Activated CD8-positive, alpha-beta memory T cell treated with anti-CD3 and anti-CD28 coated beads, Interleukin-2, amount 50 U/mL, for 1 hour (primary cell): Measurements from ENCODE around the gene INSYN1.
"Not testable (repeated sequence)": the region's sequence is repeated elsewhere in the genome, so short reads cannot be mapped to it uniquely, and the experiment has no call there.

ENCODE experiments used
- DNase-seq: peaks from one replicate; pipeline ENCODE4 v3.0.0-alpha.2; 2020; ENCODE audit errors: extremely low read depth

The INSYN1 gene, protein sequence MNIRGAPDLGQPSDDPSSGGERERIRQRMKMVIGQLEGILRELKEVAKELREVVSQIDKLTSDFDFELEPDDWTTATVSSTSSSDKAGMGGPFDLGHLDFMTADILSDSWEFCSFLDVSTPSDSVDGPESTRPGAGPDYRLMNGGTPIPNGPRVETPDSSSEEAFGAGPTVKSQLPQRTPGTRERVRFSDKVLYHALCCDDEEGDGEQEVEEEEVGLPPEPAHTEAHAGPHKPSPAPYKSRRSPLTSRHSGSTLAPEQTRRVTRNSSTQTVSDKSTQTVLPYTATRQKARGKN

DNA sequence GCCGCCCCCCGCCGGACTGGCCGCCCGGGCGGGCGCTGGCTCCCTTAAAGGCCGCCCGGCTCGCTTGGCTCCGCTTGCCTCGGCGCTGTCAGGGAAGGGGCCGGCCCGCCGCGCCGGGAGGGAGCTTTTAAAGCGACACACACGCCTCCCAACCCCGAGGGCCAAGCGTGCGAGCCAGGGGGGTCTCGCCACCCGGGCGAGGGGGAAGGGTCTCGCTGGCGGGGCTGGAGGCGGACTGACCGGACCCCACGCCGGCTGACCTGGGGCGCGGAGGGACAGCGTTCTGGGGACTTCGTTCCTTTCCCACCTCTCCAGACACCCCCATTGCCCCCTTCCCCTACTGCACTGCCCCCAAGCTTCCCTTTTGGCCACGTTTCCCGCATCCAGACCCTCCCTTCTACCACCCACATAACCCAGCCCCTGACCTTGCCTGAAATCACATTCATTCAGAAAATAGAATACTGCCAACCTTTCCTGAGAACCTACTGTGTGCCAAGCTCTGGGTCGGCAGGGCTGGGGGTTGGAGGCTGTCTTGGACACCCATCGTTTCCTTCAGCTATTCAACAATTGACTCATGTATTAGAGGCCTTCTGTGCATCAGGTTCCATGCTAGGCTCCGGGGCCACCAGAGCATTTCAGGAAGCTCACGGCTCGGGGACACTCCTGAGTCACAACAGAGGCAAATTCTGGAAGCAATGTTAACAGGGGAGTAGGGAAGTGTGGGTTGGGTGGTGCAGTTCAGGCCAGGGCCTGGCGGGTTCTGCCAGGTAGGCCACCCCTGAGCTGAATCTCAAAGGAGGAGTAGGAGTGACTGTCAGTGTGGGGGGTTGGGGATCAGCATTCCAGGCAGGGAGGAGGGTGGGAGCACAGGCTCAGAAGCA is at the start of gene INSYN1:
TSS of gene INSYN1 (minus strand) at position 102 of the 881 bp plus-strand sequence. CDS start 2,221 bp downstream, outside the sequence.
- DNase-seq = no peak

DNA sequence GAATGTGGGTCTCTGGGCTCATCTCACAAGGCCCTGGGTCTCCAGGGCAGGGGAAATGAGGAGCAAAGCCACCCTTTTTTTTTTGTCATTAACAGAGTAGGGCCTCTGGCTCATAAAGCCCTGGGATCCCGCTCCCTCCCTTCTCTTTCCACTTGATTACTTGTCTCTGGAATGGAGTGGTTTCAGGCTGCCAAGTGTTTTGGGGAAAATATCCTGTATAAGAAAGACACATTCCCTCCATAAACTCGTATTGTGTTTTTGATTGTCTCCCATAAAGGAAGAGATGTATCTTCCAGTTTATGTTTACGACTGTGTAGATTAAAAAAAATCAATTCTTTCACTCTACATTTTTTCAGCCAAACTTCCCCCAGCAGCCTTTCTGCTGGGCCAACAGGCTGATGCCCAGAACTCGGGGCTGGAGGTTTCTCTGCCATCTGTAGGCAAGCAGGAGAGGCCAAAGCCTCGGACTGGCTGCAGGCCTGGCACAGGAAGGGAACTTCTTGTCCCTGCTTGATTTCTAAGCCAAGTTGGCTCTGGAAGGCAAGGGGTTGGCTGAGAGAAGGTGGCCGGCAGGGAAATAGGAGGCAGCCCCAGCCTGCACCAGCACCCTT is 49.4 kb upstream of the INSYN1 start:
- no peak for DNase-seq

DNA sequence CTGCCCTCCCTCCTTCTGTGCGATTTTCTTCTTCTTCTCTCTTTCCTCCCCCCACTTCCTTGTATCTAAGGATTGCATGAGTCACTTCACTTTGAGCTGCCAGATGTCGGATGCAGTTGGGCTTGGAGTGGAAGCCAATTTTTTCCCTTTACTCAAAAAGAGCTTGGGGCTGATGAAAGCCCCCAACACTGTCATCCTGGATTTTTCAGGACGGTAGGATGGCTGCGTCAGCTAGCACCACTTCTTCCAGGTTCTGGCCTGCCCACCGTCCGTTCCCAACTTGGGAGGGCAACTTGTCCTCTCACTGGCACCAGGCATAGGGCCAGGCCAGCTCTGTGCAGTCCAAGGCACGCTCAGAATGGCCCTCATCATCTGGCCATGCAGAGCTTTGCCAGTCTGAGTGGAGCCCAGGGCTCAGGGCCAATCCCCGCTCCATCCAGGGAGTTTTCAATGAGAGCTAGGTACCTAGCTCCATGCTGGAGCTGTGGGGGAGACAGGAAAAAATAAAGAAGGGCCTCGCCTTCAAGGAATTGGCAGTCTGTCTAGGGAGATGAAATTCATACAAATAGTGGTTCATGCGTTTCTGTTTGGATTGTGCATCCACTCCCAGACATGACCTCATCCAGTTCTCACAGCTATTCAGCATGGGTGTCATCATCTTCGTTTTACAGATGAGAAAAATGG is 47.7 kb upstream of the INSYN1 start:
- DNase-seq = no peak

DNA sequence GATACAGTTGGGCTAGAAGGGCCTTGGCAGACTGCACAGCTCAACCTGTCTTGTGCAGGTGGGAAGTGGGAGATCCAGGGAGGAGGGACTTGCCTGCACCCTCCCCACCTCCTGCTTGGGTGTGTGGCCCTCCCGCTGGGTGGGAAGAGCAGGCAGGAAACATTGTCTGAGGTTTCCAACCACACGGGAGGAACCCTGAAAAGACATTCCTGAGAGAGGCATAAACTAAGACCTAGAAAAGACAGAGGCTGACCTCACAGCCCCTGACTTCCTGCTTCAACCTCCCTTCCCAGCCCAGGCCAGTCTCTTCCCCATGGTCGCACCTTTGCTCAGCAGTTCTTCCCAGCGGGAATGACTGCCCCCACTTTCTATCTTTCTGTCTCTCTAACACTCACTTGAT is 46.3 kb upstream of the INSYN1 start:
- DNase-seq = no peak

DNA sequence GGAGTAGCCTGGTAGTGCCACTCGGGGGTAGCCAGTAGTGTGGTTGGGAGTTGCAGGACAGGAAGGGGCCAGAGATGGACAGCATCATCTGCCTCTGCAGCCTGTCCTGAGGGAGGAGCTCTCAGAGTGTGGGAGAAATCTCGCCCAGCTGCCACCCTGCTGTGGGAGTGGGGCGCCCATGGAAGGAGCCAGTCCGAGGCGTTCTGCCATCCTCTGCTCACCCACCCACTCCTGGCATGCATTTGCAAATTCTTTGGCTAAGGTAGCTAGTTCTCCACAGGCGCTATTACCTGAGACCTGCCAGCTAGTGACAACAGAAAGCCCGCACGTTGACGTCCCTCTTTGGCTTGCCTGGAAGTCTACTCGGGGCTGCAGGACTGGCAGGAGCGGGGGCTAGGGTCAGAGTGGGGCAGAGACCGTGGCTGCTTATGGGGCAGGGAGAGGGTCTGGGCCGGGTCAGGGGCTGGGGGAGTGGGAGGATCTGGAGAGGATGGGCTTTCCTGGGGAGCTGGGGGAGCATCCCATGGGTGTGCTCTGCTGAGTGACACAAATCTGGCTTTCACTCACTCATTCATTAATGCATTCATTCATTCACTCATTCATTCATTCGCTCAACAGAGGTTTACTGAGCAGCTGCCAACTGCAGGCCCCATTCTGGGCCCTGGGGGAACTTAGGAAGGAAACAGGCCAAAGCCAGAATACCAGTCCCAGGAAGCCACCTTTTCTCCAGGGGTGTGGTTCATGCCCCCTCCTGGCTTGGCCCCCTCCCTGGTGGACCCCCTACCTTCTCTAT is 44.4 kb upstream of the INSYN1 start:
- no peak for DNase-seq

DNA sequence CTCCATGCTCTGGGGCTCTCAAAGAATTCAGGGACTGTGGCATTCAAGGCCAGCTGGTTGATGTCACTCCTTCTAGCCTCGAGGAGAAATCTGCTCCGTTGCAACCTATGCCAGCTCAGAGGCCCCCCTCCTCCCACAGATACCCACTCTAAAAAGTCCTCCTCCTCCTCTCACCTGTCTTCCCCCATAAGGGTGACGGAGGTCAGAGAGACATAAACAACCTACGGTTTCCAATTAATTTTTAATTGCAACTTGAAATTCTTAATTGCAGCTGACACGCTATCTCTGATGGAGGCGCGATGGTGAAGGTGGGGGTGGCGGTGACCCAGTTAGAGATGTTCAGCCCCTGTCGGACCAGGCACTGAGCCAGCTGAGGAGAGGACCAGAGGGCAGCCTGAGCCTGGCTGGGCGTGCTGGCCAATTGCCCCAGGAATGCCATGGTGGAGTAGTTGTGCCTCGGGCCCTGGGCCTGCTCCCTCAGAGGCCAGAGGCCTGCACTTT is 43.2 kb upstream of the INSYN1 start:
- DNase-seq = no peak

DNA sequence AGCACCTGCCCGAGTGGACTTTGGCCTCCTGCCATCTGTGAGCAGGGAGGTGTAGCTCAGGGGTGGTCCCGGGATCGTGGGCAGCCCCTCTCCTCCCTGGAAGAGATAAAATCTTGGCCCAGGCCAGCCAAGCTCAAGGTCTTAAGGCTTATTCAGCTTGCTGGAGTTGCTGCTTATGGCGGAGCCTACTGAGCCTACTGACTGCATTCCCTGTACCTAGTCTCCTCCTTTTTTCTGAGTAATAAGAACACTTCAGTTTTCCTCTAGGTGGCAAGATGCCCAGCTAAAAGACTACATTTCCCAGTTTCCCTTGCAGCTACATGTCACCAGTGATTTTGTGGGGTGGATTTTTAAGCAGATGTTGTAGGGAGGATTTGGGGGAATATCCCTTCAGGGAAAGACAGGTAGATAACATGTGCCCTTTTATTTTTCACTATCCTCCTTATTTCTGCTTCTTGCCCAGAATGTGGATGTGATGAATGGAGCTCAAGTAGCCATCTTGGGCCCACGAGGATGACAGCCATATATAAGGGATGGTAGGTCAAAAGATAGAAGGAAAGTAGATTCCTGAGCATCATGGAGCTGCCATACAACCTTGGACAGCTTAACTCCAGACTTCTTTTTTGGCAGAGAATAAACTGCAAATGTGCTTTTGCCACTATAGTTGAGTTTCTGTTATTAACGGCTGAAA is 41.4 kb upstream of the INSYN1 start:
- no peak for DNase-seq

DNA sequence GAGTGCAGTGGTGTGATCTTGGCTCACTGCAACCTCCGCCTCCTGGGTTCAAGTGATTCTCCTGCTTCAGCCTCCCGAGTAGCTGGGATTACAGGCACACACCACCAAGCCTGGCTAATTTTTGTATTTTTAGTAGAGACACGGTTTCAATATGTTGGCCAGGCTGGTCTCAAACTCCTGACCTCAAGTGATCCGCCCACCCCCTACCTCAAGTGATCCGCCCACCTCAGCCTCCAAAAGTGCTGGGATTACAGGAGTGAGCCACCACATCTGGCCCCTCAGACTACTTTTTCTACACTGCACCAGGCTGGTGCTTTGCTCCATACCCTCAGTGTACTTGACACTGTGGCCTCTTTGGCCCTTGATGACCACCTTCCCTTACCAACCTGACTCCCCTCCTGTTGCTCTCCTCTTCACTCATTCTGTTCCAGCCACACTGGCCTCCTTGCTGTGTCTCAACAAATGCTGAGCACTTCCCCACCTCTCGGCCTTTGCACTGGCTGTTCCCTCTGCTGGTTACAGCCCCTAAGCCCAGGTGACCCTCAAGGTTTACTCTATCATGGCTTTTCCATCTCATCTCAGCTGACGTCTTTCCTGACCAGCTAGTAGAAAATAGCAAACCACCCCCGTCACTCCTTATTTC is 39.9 kb upstream of the INSYN1 start:
- DNase-seq = not testable (repeated sequence)

DNA sequence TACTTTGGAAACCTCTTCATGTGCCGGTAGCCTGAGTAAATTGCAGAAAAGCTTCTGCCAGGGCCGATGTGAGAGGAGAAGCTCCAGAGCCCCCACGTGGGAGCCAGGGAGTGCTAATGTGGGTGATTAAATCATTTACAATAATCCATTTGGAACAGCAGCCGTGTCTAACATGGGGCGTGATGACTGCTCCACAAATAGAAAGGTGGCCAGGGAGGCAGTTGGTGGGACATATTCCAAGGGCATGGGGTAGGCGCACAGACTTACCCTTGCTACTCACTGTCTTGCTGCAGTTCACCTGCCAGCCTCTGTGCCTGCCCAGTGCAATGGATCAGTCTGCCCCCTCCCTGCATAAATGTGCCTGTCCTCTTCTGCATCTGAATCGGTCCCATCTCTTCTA is 39.3 kb upstream of the INSYN1 start:
- no peak for DNase-seq

DNA sequence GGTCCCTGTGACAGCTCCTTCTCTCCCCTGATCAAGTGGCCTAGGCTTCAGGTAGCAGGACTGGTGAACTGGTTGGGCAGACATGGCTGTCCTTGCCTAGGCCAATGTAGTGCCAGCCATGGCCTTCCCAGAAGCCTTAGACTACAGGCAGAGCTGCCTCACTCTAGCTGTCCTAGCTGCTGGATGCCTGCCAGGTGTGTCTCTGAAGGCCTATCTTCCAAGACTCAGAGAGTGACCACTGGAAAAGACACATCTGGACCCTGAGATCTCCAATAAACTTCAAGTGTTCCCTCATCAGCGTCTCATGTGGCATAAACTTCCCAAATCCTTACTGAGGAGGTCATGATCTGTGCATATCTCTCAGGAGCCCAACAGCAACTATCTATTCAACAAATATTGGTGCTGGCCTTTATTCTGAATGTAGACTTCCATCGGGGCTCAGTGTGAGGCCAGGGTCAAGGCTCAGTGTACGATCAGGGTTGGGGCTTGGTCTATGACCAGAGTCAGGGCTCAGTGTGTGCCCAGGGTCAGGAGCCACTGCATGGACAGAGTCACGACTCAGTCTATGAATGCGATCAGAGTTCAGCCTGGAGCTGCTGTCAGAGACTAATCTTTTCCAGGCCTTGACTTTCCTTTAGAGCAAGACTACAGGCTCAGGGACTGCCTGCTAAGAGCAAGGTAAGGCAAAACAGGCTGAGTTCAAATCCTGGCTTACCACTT is 36.5 kb upstream of the INSYN1 start:
- no peak for DNase-seq

DNA sequence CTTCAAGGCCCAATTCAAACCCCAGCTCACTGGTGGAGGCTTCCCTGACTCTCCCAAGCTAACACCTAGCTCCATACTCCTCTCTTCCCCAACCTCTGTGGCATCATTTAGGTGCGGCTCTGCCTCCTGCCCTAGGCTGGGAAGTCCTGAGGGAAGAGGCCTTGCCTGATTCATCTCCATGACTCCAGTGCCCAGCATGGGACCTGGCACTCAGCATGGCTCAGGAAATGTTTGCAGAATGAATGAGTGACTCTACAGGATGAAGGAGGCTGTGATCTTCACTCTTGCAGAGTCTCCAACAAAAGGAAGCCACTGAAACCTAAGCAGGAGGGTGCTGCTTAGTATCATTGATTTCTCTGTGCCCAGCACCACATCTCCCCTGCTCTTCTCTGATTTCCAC is 34.5 kb upstream of the INSYN1 start:
- no peak for DNase-seq

DNA sequence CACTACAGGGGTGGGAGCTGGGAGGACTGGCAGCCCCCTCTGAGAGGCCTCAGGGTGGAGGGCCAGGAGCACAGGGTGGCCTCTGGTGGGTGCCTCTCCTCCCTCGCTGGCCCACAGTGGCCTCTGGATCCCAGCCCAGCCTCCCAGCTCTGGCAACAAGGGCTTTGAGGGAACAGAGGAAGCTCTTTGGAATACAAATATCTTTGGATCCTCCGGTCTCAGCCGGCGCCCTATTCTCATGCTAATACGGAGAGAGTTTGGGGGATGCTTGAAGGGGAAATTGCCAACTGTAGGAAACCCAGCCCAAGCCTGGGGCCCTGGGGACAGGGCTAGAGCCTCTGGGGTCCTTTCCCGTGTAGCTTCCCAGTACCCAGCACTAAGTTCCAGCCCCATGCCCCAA is 33.4 kb upstream of the INSYN1 start:
- no peak for DNase-seq

DNA sequence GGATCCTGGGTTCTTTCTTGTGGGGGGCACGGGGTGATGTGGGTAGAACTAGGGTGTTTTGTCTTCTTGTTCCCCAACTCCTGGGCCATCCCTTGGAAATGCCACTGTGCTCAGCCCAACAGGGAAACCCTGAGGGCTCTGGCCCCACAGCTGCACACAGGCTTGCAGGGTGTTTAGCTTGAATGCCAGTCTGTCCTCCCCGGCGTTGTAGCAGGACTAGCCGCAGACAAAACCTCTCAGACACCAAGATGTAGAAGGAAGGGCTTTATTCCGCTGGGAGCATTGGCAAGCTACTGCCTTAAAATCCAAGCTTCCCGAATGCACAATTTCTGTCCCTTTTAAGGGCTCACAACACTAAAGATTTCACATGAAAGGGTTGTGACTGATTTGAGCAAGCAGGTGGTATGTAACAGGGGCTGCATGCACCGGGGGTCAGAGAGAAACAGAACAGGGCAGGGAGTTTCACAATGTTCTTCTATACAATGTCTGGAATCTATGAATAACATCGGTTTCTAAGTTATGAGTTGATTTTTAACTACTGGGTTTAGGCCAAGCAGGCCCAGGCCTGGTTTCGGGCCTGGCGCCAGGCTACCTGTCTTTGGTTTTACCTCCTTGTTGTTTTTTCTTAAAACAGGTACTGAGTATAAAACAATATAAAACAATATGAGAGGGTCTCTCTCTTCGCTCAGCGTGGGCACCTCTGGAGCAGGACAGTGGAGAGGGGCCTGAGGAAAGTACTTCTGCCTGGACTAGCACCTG is 32.3 kb upstream of the INSYN1 start:
- DNase-seq = not testable (repeated sequence)

DNA sequence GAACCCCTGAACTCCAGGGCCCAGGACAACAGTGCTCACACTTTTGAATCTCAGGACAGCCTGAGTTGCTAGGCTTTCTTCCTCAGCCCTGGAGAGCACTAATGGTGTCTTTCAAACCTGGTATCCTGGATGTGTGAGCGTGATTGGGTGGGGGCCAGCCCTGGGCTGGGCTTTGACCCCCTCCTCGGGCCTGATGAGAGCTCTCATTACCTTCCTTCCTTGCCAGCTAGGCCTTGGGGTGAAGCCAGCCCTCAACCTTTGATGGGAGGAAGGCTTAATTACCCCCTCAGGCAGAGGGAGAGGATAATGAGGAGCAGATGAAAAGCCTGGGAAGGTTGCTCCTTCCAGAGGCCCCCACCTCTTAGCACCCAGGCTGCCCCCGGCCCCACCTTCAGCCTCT is 31.1 kb upstream of the INSYN1 start:
- DNase-seq = no peak

DNA sequence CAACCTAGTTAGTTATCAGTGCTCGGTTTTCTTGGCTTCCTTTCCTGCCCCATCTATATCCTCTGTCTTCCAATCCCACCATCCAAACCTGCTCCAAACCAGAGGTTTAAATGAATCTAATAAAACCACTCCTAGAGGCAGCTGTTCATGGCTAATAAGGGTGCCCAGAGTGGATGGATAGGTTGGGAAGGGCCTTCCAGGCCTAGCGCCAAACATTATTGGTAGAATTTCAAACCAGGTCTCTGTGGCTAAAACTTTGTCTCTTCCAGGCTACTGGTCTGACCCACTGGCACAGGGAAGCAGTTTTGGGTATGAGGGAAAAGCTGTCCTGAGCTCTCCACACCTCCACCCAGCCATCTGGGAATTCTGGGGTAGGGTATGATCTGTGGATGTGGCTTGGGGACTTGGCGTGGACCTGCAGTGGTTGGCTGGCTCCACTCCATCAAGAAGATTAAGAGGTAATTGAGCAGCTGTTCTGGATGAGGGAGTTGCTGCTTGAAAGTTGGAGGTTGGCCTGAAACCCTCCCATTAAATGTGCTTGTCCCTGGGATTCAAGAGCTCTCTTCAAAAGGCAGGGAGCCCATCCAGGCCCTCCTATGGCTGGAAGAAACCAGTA is 29.3 kb upstream of the INSYN1 start:
- no peak for DNase-seq

DNA sequence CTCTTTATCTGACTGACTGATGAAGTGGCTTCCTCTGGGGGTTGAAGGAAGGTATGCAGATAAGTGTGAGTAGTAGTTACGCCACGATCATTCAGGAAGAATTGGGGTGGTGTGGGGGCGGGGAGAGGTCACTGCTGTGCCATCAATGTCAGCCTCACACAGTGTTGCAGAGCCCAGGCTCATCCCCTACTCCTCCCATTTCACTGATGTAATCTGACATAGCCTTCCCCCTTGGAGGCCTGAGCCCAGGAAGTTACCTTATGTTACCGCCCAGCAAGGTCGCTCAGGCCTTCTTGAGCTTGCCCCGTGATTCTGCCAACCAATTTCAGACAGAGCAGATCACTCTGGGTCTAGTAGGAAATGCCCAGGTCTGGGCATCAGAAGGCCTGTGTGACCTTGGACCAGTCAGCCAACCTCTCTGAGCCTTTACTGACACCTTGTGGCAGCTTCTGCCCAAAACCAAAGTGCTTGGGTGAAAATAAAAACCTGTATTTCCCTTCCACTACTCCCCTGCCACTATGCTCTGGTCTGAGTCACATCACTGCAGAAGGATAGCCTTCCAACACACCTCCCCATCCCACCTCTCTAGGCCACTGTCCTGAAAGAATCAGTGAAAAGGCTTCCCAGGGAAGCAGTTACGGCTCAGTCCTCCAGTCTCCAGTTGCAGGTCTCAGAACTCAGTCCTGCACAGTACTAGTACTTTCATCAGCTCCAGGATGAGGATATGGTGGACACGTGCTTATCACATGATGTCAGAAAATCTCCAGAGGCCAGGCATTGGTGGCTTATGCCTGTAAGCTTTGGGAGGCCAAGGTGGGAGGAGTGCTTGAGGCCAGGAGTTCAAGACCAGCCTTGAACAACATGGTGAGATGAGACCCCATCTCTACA is 28.1 kb upstream of the INSYN1 start:
- no peak for DNase-seq

DNA sequence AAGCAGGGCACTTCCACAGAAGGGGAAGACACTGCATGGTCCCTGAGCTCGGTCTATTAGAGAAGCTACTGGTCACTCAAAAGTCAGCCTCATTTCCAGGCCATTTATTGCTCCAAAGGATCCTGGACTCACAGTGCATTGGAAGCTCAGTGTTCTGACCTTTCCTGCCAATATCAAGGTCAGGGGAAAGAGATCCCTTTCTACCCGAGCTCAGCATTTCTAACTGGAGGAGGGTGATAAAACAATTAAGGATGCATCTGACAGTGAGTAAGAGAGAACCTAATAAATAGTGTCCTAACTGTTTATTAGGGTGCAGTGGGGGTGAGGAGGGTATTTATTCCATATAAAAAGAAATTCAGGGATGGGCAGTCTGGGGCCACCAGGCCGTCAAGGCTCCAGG is 26.8 kb upstream of the INSYN1 start:
- no peak for DNase-seq
